Left ventricle myocardium superior (tissue), 1 donor: ENCODE data around the gene LRATD1. TPM values are rescaled to one million over a fixed set of nuclear protein-coding genes. Genes with fewer than 3 reads are reported as not detected.

Experiments used
- ATAC-seq: fragments of 200-7000 bp; cut with Tn5 transposase; one replicate; pipeline ENCODE4 v1.9.1; 2020; ENCODE audit warnings: mild to moderate bottlenecking, moderate library complexity
- DNase-seq: peaks from one replicate; pipeline ENCODE4 v3.0.0-alpha.2; 2020
- intact Hi-C: fragments of 100-400 bp; cut with micrococcal nuclease; formaldehyde crosslinking; loops from one replicate; pipeline ENCODE4 v1.11.0; 2022
- total RNA-seq: library from RNA; stranded (reverse); fragmentation: NEBNext Ultra II Directional; extraction: Animal tissue kit (Norgen Biotek cat#: 25700); gene quantifications from one replicate; pipeline ENCODE4 v1.2.1, GENCODE V29; 2021
- donor health status: DM: no; HTN: yes; CAD: no; lungs with severe emphysema.

LRATD1 gene
- total RNA-seq, 1 donor from 2014 or later: 1.7 TPM

DNA sequence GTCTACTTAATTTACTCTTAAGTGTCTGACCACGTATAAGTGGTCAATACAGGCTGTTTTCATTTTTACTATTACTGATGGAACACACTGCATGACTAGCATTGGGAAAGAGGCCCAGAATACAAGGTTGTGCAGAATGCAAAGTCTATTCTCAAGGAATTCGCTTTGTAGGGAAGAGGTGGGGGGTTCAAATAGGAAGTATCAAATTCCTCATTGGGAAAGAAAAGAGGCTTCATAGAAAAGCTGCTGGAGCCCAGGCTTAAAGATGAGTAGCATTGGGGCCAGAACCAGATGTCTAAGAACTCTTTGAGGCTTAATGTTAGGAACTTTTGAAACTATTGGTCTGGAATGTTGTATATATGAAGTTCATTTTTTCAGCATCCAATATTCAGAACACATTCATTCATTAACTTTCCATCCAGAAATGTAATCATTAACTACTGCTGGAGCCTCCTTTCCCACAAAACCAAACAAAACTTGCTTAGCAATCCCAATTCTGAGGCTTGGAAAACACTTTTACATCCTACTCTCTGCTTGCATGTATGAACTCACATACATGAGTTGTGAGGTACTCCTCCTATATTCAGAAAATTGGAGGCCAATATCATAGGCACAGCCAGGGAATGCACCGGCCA, 994 bp upstream of the LRATD1 start:
- intact Hi-C loops: no loop called here
- DNase-seq (no peak), ATAC-seq (no peak)

DNA sequence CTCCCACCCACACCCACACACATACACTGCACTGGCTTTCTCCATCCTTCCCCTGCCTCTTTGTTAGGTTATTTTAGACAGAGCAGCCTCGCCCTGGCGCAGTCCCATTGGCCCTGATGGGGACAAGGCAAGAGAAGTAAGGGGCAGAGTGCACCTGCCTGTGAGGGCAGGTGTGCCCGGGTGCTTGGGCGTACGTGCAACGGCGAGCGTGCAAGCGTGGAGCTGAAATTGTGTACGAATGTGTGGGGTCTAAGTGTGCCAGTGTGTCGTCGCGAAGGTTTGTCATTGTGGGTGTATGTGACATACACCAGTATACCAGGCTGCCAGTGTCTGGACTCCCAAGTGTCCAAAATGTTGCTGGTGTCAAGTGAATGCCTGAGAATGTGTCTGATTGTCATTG, 544 bp downstream of the LRATD1 start:
- no peak for ATAC-seq
- intact Hi-C loops: no loop called here
- DNase-seq: peak; percentile 25

DNA sequence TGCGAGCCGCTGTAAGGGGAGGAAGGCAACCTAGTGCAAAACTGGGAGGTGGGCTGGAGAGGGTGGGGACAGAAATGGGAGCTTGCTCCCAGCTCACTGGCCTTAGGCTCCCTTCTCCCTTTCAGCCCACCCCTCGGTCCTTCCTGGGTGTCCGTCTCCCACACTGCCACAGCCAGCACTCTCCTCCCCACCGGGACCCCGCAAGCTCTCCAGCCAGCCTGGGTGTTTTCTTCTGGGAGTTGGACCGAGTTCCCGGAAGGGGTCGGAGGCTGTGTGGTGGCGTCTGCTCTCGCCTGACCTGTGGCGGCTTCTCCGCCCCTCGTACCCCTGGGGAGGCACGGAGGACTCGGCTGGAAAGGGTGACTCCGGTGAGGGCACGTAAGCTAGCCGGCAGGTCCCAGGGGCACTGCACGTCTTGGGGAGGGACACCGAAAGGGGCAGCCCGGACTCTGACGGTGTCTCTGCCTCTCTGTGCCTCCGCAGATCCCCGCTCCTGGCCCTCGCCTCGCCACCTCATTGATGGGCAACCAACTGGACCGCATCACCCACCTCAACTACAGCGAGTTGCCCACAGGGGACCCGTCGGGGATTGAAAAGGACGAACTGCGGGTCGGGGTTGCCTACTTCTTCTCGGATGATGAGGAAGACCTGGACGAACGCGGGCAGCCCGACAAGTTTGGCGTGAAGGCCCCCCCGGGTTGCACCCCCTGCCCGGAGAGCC, 1.1 kb downstream of the LRATD1 start:
- DNase-seq (peak; percentile 23), ATAC-seq (no peak)
- intact Hi-C loops: no loop called here

DNA sequence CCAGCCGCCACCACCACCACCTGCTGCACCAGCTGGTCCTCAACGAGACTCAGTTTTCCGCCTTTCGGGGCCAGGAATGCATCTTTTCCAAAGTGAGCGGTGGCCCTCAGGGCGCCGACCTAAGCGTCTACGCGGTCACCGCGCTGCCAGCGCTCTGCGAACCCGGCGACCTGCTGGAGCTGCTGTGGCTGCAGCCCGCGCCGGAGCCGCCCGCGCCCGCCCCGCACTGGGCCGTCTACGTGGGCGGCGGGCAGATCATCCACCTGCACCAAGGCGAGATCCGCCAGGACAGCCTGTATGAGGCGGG, 1.6 kb downstream of the LRATD1 start:
- no peak for ATAC-seq

DNA sequence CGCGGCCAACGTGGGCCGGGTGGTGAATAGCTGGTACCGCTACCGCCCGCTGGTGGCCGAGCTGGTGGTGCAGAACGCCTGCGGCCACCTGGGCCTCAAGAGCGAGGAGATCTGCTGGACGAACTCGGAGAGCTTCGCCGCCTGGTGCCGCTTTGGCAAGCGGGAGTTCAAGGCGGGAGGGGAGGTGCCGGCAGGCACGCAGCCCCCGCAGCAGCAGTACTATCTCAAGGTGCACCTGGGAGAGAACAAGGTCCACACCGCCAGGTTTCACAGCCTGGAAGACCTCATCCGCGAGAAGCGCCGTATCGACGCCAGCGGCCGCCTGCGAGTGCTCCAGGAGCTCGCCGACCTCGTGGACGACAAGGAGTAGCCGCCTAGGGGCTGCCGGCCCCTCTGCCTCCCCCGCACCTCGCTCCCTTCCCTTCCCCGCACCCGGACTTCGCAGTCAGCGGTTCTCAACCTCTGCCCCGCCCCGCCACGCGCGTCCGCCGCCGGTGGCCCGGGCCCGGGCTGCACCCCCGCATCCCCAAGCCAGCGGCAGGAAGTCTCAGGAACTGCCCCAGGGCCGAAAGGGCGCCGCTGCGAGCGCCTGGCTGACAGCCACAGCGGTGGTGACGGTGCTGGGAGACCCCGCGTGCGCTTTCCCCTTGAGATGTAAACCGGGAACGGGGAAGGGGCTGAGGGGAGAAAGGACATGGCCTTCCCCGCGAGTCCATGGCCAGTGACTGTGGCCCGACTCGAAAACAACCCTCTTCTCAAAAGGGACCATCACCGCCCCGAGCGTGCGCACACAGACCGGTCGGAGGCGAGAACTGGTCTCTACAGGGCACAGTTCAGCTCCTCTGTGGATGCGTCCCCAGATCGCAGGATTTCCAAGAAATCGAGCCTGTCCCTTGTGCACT, 2.2 kb downstream of the LRATD1 start:
- DNase-seq: peak; percentile 85
- peak; percentile 83 for ATAC-seq
- intact Hi-C loops: no loop called here

More for the DNA sequence above, 1.6 kb downstream of the LRATD1 start:
- DNase-seq: no peak
- intact Hi-C loops: no loop called here

DNA sequence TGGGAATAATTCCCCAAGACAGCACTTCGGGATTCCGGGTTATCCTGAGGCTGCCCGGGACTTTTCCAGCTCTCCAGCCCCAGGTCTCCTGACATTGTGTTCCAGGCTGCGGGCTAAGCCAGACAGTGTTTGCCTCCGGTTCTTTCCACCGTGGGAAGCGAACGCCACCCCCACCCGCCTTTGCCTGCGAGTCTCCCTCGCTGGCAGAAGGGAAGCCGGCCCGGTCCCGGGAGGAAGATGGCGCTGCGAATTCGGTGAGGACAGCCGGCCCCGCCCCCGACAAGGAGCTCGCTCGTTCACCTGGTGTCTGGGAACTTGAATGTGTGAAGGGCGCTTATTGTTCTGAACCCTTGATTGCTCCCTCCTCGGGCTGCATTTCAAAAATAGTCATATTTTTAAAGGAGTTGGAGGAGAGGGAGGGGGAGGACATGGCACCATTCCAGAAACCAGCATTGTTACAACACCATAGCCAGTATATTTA, 2.9 kb downstream of the LRATD1 start:
- intact Hi-C loops: no loop called here
- ATAC-seq: peak; percentile 60

DNA sequence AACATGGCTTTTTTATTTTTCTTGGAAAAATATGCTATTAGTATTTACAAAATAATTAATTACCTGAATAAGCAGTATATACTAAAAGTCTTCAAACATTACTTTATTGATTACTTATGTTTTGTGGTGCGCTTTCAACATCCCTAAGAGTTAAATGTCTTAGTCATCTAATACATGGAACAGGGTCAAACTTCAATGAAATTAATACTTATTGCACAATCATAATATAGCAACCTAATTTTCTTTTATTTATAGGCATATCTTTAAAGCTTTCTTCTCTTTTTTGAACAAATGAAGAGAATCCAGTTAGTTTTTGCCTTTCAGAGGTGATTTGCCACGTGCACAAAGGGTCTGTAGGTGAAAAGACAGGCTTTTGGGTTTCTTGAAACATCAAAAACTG, 6.0 kb downstream of the LRATD1 start:
- ATAC-seq (no peak), DNase-seq (no peak)
- intact Hi-C loops: no loop called here

More for the DNA sequence above, 2.9 kb downstream of the LRATD1 start:
- peak; percentile 72 for DNase-seq

DNA sequence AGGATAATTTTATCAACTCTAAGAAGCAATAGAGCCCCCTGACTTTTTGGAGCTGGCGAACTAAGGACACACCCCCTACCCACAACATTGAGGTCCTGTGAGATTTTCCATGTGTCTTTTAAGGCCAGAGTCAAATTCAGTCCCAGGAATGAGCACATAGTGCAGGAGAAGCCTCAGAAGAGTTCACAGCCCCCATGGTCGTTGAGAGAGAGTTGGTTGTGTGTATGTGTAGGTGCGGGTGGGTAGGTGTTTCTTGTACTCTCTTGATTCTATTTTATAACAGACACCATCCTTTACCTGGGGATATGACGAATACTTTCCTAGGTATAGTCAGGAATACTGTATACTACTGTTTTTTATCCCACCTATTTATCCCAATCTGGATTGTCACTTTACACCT, 8.6 kb downstream of the LRATD1 start:
- intact Hi-C loops: no loop called here
- ATAC-seq (no peak), DNase-seq (no peak)

DNA sequence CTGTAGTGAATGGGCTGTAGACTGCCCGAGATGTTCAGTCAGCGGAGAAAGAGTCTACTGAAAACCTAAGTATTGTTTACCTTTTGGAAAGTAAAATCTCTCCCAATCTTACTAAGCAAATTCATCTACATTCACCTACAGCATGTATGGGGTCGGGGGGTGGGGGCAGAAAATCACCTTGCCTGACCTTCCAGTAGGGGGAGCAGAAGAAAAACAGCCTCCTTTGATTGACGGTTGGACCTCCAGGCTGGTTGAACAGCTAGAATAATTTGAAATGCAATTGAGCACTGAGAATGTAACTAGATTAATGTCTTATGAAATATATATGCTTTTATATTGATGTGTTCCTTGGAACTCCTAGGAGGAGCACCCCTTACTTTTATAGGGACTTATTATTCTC, 10.0 kb downstream of the LRATD1 start:
- DNase-seq (no peak), ATAC-seq (no peak)
- intact Hi-C loops: no loop called here

DNA sequence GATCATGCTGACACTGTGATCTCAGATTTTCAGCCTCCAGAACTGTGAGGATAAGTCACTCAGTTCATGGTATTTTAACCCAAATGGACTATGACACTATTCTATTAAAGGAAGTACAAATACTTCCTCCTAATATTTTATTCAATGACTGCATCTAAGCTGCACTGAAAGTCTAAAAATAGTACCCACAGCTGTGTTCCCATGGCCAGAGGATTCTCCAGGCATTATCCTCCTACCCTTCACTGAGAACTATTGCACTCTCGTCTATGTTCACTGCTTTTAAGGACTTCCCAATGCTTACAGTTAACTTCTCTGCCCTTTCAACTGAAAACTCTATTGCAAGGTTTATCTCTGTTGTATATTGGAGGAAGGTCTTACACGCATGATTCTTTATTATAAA, 15.2 kb downstream of the LRATD1 start:
- intact Hi-C loops: no loop called here
- DNase-seq (no peak), ATAC-seq (peak; percentile 57)

DNA sequence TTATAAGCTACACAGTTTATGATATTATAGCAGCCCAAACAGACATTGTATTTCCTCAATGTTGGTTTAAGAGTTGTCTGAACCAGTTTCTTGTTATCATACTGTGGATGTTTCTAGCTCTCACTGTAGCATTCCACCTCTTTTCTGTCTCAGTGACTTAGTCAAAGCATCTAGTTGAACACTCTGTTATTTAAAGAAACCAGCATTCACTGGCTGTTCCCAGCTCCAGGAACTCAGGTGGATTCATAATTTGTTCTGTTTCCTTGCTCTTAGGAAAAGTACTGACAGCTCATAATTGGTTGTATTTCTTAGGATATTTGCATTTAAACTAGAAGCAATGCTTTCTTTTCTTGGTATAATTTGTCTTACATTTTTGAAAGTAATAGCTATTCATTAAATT, 17.5 kb downstream of the LRATD1 start:
- intact Hi-C loops: no loop called here
- ATAC-seq: no peak
- no peak for DNase-seq

DNA sequence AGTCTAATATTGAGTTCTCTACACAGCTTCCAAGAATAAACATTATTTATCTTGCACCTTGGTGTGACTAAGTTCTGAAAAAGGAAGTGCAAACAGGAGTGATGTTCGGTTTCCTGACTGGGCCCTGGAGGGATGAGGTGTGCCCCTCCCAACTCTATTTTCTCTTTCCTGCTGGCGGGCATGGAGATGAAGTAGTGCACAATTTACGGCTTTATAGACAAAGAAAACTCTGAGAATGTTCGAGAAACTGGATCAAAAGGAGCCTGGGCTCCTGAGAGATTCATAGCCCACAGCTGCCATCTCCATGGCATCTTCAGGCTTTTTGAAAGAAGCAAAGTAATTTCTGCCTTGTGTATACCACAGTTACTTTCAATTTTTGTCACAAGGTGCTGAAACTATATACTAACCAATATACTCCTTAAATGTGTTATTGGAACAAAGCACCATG, 22.3 kb downstream of the LRATD1 start:
- intact Hi-C loops: no loop called here
- ATAC-seq (no peak), DNase-seq (no peak)

DNA sequence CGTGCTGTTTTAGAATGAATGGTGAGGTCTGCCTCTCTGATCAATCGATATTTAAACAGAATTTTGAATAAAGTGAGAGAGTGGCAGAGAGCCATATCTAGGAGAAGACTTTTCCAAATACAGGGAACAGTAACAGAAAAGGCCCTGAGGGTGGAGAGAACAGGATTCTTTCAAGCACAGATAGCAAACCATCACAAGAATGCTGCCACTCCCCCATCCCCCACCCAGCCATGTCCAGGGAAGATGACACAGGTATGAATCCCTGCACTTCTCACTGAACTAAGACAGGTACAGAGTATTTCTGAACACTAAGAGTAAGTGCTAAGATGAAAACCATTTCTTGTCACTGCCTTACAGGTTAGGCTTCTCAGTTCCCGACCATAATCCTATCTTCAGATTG, 23.6 kb downstream of the LRATD1 start:
- intact Hi-C loops: no loop called here
- DNase-seq (no peak), ATAC-seq (no peak)

DNA sequence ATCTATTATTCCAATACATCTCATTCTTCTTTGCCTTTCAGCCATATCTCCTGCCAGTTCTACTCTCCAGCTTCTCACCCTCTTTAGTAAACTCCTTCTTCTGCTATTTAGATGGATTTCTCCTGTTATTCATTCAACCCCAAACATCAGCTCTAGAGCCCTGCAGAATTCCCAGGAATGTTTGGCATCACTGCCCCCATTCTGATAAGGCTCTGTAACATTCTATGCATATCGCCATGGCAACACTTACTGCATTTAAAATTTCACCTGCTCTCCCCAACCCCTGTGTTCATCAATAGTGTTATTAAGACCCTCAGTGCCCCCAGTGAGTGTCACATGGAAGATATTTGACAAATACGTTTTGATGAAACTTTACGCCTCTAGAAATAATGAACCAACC, 28.6 kb downstream of the LRATD1 start:
- no peak for ATAC-seq
- no peak for DNase-seq
- intact Hi-C loops: no loop called here

DNA sequence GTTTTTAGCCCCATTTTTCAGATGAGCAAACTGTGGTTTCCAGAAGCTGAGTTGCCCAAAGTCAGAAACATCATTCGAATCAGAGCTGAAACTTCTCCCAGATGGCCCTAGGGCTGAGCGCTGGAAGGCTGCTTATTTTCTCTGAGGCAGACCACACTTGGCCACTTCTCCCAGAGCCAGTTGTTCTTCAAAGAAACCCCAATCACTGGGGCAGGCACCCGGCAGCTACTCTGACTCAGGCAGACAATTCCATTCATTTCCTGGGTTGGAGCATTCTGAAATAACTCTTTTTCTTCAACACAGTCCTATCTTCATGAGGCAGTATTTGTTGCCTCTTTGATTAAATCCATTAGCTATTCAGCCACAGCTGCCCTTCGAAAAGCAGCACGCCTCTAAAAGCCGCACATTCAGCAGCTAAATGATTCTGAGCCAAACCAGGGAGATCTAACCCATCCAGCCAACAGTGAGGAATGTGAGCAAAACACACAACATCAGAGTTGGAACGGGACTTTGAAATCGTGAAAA, 40.9 kb downstream of the LRATD1 start:
- intact Hi-C loops: no loop called here
- DNase-seq (no peak), ATAC-seq (no peak)

DNA sequence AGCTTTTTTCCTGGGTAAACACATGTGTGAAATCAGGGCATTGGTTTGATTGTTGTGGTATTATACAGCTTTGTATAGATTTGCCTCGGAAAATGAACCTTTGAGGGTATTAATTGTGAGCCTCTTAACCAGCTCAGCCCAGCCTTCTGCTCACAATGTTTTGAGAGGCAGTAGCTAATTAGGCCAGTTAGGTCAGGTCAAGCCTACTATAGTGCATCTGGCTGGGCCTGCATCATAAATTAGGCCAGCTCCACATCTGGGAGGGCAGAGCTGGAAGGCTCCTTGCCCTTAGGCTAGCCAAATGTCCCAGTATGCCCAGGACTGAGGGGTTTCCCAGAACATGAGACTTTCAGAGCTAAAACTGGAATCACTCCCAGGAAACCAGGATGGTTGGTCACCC, 43.0 kb downstream of the LRATD1 start:
- DNase-seq (no peak), ATAC-seq (no peak)
- intact Hi-C loops: no loop called here

DNA sequence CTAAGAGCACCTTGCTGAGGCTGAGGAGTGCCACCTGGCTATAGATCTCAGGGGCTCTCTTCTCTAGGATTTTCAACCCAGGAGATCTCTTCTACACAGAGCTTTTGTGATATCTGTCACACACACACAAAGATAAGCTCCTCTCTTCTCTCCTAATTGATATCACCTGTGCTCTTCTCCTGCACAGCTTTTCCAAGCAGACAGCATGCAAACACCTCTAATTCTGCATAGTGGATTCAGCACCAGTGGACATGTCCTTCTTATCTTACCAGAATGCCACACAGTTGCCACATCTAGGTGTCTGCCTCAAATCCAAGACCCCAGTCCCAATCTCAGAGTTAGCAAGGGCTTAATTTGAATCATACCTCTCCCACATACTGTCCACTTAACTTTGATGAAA, 43.9 kb downstream of the LRATD1 start:
- ATAC-seq (no peak), DNase-seq (no peak)
- intact Hi-C loops: no loop called here

DNA sequence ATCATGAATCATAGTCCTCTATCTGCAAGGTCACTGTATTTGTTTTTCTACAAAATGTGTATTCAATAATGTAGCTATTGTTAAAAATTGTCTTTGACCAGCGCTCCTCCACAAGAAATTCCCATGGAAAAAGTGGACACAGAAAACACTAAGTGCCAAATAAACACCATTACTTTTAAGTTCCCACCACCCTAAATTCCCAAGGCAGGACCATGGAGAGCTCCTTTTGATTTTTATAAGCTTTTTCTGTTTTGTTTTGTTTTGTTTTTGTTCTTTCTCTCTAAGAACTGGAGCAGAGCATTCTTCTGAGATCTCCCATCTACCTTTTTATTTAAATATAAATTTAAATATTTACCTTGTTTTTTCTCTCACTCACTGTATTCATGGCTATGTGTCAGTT, 44.5 kb downstream of the LRATD1 start:
- intact Hi-C loops: no loop called here

DNA sequence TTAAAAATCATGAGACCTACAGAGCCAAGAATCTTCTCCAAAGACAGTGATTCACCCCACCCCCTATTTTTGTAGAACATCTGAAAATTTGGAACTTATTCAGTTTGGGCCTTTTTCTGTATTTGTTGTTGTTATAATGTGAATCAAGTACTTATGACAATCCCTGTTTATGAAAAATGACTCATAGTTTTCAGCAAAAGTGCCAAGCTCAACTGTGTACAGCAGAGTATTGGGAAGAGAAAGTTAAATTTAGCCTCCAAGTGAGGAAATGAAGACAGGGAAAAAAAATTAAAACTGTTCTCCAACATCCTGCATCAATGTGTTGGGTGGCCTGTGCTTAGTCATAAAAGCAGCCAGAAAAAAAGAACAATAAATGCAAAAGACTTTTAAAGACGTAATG, 46.2 kb downstream of the LRATD1 start:
- ATAC-seq (no peak), DNase-seq (no peak)
- intact Hi-C loops: no loop called here

More for the DNA sequence above, 44.5 kb downstream of the LRATD1 start:
- ATAC-seq: no peak
- DNase-seq: no peak

DNA sequence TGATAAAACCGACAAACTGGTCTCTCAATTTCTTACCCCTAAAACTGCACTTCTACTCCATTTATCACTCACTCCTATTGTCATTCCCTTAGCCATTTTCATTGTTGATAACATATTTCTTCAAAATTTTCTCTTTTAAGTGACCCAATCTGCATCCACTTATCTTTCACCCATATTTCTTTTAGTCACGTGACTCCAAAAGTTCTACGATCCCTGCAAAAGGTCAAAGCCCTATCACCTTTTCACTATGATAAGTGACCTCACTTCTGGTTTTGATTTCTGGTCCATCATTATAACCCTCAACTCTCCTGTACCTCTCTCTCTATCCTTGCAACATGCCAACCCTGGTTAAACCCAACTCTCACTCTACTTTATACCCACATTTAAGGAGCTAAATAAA, 49.1 kb downstream of the LRATD1 start:
- DNase-seq (no peak), ATAC-seq (no peak)
- intact Hi-C loops: no loop called here
